ENCODE results near the gene GIT2.

Gene GIT2

GRCh38 chr12:109952160-109952858 is 43.9 kb downstream of the GIT2 start:
- no peaks in the 10 kb centered on the region for H3K27me3 ChIP-seq (ENCODE audit: control insufficient read depth, insufficient read depth, low read length)
- H3K36me3 ChIP-seq (ENCODE audit: insufficient read depth, low read length) = peaks cover 28% of the 10 kb centered on the region
- H3K4me2 ChIP-seq (ENCODE audit: low read length) = peak overlapping the region; percentile 74
- H3K9ac ChIP-seq (ENCODE audit: low read depth, low read length) = peak overlapping the region; percentile 83
- no peaks in the 10 kb centered on the region for H3K9me3 ChIP-seq (replicated peaks; ENCODE audit: low read length)
- H3K4me3 ChIP-seq (ENCODE audit: low read length) = peak overlapping the region; percentile 48
- peaks cover 58% of the 10 kb centered on the region for H3K4me1 ChIP-seq (ENCODE audit: control insufficient read depth, insufficient read depth, low read length)

- Histone ChIP-seq H3K9ac (ENCODE audit: low read depth, low read length) (peak overlapping the region; percentile 83), H3K27me3 (ENCODE audit: control insufficient read depth, insufficient read depth, low read length) (no peaks in the 10 kb centered on the region), H3K4me3 (ENCODE audit: low read length) (peak overlapping the region; percentile 48), H3K9me3 (replicated peaks; ENCODE audit: low read length) (no peaks in the 10 kb centered on the region), H3K4me1 (ENCODE audit: control insufficient read depth, insufficient read depth, low read length) (peaks cover 64% of the 10 kb centered on the region), H3K36me3 (ENCODE audit: insufficient read depth, low read length) (peaks cover 34% of the 10 kb centered on the region), H3K4me2 (ENCODE audit: low read length) (peak overlapping the region; percentile 74)
These were observed 44.4 kb downstream of the GIT2 start for GRCh38 chr12:109951751-109952150.

GRCh38 chr12:109951136-109951535 is 45.0 kb downstream of the GIT2 start:
- no peaks in the 10 kb centered on the region for H3K27me3 ChIP-seq (ENCODE audit: control insufficient read depth, insufficient read depth, low read length)
- peak overlapping the region; percentile 83 for H3K9ac ChIP-seq (ENCODE audit: low read depth, low read length)
- H3K9me3 ChIP-seq (replicated peaks; ENCODE audit: low read length) = no peaks in the 10 kb centered on the region
- peak overlapping the region; percentile 74 for H3K4me2 ChIP-seq (ENCODE audit: low read length)
- H3K4me1 ChIP-seq (ENCODE audit: control insufficient read depth, insufficient read depth, low read length) = peaks cover 70% of the 10 kb centered on the region
- H3K36me3 ChIP-seq (ENCODE audit: insufficient read depth, low read length) = peaks cover 30% of the 10 kb centered on the region
- H3K4me3 ChIP-seq (ENCODE audit: low read length) = peak overlapping the region; percentile 48

- Histone ChIP-seq H3K9me3 (replicated peaks; ENCODE audit: low read length) (no peaks in the 10 kb centered on the region), H3K27me3 (ENCODE audit: control insufficient read depth, insufficient read depth, low read length) (no peaks in the 10 kb centered on the region), H3K4me2 (ENCODE audit: low read length) (peak overlapping the region; percentile 55), H3K4me1 (ENCODE audit: control insufficient read depth, insufficient read depth, low read length) (peaks cover 73% of the 10 kb centered on the region), H3K36me3 (ENCODE audit: insufficient read depth, low read length) (peaks cover 29% of the 10 kb centered on the region), H3K9ac (ENCODE audit: low read depth, low read length) (peak overlapping the region; percentile 68), H3K4me3 (ENCODE audit: low read length) (peak overlapping the region; percentile 25)
These were observed 45.5 kb downstream of the GIT2 start for GRCh38 chr12:109950625-109951024.

GRCh38 chr12:109949089-109949488 is 47.1 kb downstream of the GIT2 start:
- peak overlapping the region; percentile 68 for H3K9ac ChIP-seq (ENCODE audit: low read depth, low read length)
- peaks cover 86% of the 10 kb centered on the region for H3K4me1 ChIP-seq (ENCODE audit: control insufficient read depth, insufficient read depth, low read length)
- no peaks in the 10 kb centered on the region for H3K27me3 ChIP-seq (ENCODE audit: control insufficient read depth, insufficient read depth, low read length)
- peak overlapping the region; percentile 46 for H3K4me2 ChIP-seq (ENCODE audit: low read length)
- H3K9me3 ChIP-seq (replicated peaks; ENCODE audit: low read length) = no peaks in the 10 kb centered on the region
- H3K36me3 ChIP-seq (ENCODE audit: insufficient read depth, low read length) = peaks cover 32% of the 10 kb centered on the region
- no peak overlapping the region for H3K4me3 ChIP-seq (ENCODE audit: low read length)

- Histone ChIP-seq H3K36me3 (ENCODE audit: insufficient read depth, low read length) (peaks cover 32% of the 10 kb centered on the region), H3K9me3 (replicated peaks; ENCODE audit: low read length) (no peaks in the 10 kb centered on the region), H3K9ac (ENCODE audit: low read depth, low read length) (peak overlapping the region; percentile 68), H3K27me3 (ENCODE audit: control insufficient read depth, insufficient read depth, low read length) (no peaks in the 10 kb centered on the region), H3K4me3 (ENCODE audit: low read length) (peak overlapping the region; percentile 7), H3K4me1 (ENCODE audit: control insufficient read depth, insufficient read depth, low read length) (peaks cover 86% of the 10 kb centered on the region), H3K4me2 (ENCODE audit: low read length) (peak overlapping the region; percentile 46)
These were observed 47.8 kb downstream of the GIT2 start for GRCh38 chr12:109948368-109948767.

- no peaks in the 10 kb centered on the region for H3K9me3 ChIP-seq (replicated peaks; ENCODE audit: low read length)
- H3K4me2 ChIP-seq (ENCODE audit: low read length) = peak overlapping the region; percentile 46
- H3K4me3 ChIP-seq (ENCODE audit: low read length) = peak overlapping the region; percentile 7
- H3K27me3 ChIP-seq (ENCODE audit: control insufficient read depth, insufficient read depth, low read length) = no peaks in the 10 kb centered on the region
- H3K36me3 ChIP-seq (ENCODE audit: insufficient read depth, low read length) = peaks cover 23% of the 10 kb centered on the region
- H3K4me1 ChIP-seq (ENCODE audit: control insufficient read depth, insufficient read depth, low read length) = peaks cover 78% of the 10 kb centered on the region
- peak overlapping the region; percentile 68 for H3K9ac ChIP-seq (ENCODE audit: low read depth, low read length)
These were observed 48.6 kb downstream of the GIT2 start for GRCh38 chr12:109947521-109947920.

GRCh38 chr12:109946913-109947312 is 49.3 kb downstream of the GIT2 start:
- peaks cover 72% of the 10 kb centered on the region for H3K4me1 ChIP-seq (ENCODE audit: control insufficient read depth, insufficient read depth, low read length)
- no peak overlapping the region for H3K4me3 ChIP-seq (ENCODE audit: low read length)
- H3K9ac ChIP-seq (ENCODE audit: low read depth, low read length) = peak overlapping the region; percentile 68
- peaks cover 17% of the 10 kb centered on the region for H3K36me3 ChIP-seq (ENCODE audit: insufficient read depth, low read length)
- peak overlapping the region; percentile 46 for H3K4me2 ChIP-seq (ENCODE audit: low read length)
- H3K27me3 ChIP-seq (ENCODE audit: control insufficient read depth, insufficient read depth, low read length) = no peaks in the 10 kb centered on the region
- H3K9me3 ChIP-seq (replicated peaks; ENCODE audit: low read length) = no peaks in the 10 kb centered on the region

- no peaks in the 10 kb centered on the region for H3K9me3 ChIP-seq (replicated peaks; ENCODE audit: low read length)
- peaks cover 17% of the 10 kb centered on the region for H3K36me3 ChIP-seq (ENCODE audit: insufficient read depth, low read length)
- H3K4me1 ChIP-seq (ENCODE audit: control insufficient read depth, insufficient read depth, low read length) = peaks cover 67% of the 10 kb centered on the region
- peak overlapping the region; percentile 68 for H3K9ac ChIP-seq (ENCODE audit: low read depth, low read length)
- peak overlapping the region; percentile 46 for H3K4me2 ChIP-seq (ENCODE audit: low read length)
- H3K4me3 ChIP-seq (ENCODE audit: low read length) = no peak overlapping the region
- H3K27me3 ChIP-seq (ENCODE audit: control insufficient read depth, insufficient read depth, low read length) = no peaks in the 10 kb centered on the region
These were observed 49.7 kb downstream of the GIT2 start for GRCh38 chr12:109946505-109946904.

GRCh38 chr12:109944561-109945359 is 51.4 kb downstream of the GIT2 start:
- Histone ChIP-seq H3K4me2 (ENCODE audit: low read length) (peak overlapping the region; percentile 63), H3K4me3 (ENCODE audit: low read length) (peak overlapping the region; percentile 31), H3K9me3 (replicated peaks; ENCODE audit: low read length) (no peaks in the 10 kb centered on the region), H3K36me3 (ENCODE audit: insufficient read depth, low read length) (peaks cover 26% of the 10 kb centered on the region), H3K9ac (ENCODE audit: low read depth, low read length) (peak overlapping the region; percentile 71), H3K27me3 (ENCODE audit: control insufficient read depth, insufficient read depth, low read length) (no peaks in the 10 kb centered on the region), H3K4me1 (ENCODE audit: control insufficient read depth, insufficient read depth, low read length) (peaks cover 52% of the 10 kb centered on the region)

- Histone ChIP-seq H3K9ac (ENCODE audit: low read depth, low read length) (no peak overlapping the region), H3K36me3 (ENCODE audit: insufficient read depth, low read length) (peaks cover 32% of the 10 kb centered on the region), H3K9me3 (replicated peaks; ENCODE audit: low read length) (no peaks in the 10 kb centered on the region), H3K4me2 (ENCODE audit: low read length) (no peak overlapping the region), H3K4me3 (ENCODE audit: low read length) (no peak overlapping the region), H3K4me1 (ENCODE audit: control insufficient read depth, insufficient read depth, low read length) (peaks cover 43% of the 10 kb centered on the region), H3K27me3 (ENCODE audit: control insufficient read depth, insufficient read depth, low read length) (no peaks in the 10 kb centered on the region)
These were observed 52.4 kb downstream of the GIT2 start for GRCh38 chr12:109943811-109944210.
